A673 (cell line): Measurements from ENCODE around the gene DDX39B. TPM values are rescaled to one million over a fixed set of nuclear protein-coding genes. Genes with fewer than 3 reads are reported as not detected.

Source experiments
- BruUV-seq: library from RNA; stranded (reverse); fragments of 400-500 nt; replicated peaks from 2 replicates; lab custom pipeline; 2021; lab: Mats Ljungman, UMichigan
- CTCF ChIA-PET: fragments of 300-600 bp; sonication (Branson Sonifier 250); formaldehyde crosslinking; loops from one replicate; lab custom pipeline; 2022; ENCODE audit warnings: antibody characterized with exemption; lab: Charles Lee
- POLR2A ChIA-PET: fragments of 300-600 bp; sonication (Branson Sonifier 250); formaldehyde crosslinking; loops from one replicate; lab custom pipeline; 2022; ENCODE audit warnings: antibody characterized with exemption; ENCODE audit not compliant: low non-redundant PET; lab: Charles Lee
- DNase-seq: peaks from one replicate; pipeline ENCODE4 v3.0.0-alpha.2; 2015; ENCODE audit warnings: low spot score
- H3K27ac ChIP-seq: fragments of 200-600 bp; sonication (generic); 2 replicates; pipeline ENCODE4 v1.5.1; 2016; ENCODE audit warnings: mixed run types, low read depth, mild to moderate bottlenecking, mixed read lengths, antibody characterized with exemption, low read length; ENCODE audit not compliant: poor library complexity, severe bottlenecking
- H3K27me3 ChIP-seq: fragments of 200-600 bp; sonication (generic); replicated peaks from 2 replicates; pipeline ENCODE4 v1.6.1; 2017; ENCODE audit warnings: mixed run types, low read depth, mild to moderate bottlenecking, mixed read lengths, antibody characterized with exemption, low read length; ENCODE audit not compliant: insufficient read depth, poor library complexity
- H3K36me3 ChIP-seq: fragments of 200-600 bp; sonication (generic); 2 replicates; pipeline ENCODE4 v1.6.1; 2016; ENCODE audit warnings: mixed run types, mild to moderate bottlenecking, mixed read lengths, antibody characterized with exemption, low read length; ENCODE audit not compliant: insufficient read depth, poor library complexity, severe bottlenecking
- H3K4me1 ChIP-seq: fragments of 200-600 bp; sonication (generic); 2 replicates; pipeline ENCODE4 v1.6.1; 2017; ENCODE audit warnings: mixed run types, mild to moderate bottlenecking, mixed read lengths, antibody characterized with exemption, low read length; ENCODE audit not compliant: insufficient read depth, poor library complexity, severe bottlenecking
- H3K4me3 ChIP-seq: fragments of 200-600 bp; sonication (generic); 2 replicates; pipeline ENCODE4 v1.5.1; 2016; ENCODE audit warnings: low read depth, mixed run types, mild to moderate bottlenecking, mixed read lengths, low read length; ENCODE audit not compliant: poor library complexity, severe bottlenecking
- H3K9me3 ChIP-seq: fragments of 200-600 bp; sonication (generic); 2 replicates; pipeline ENCODE4 v1.6.1; 2016; ENCODE audit warnings: mixed run types, low read depth, mild to moderate bottlenecking, mixed read lengths, antibody characterized with exemption, low read length; ENCODE audit not compliant: poor library complexity, severe bottlenecking
- EZH2 ChIP-seq: fragments of 200-600 bp; sonication (generic); IDR thresholded peaks from 2 replicates; pipeline ENCODE4 v1.6.1; 2017; ENCODE audit warnings: borderline replicate concordance, low read depth, mild to moderate bottlenecking, mixed read lengths, antibody characterized with exemption, low read length; ENCODE audit not compliant: poor library complexity, severe bottlenecking
- intact Hi-C: fragments of 100-400 bp; cut with micrococcal nuclease; formaldehyde crosslinking; loops from one replicate; pipeline ENCODE4 v1.10.0; 2022; ENCODE audit not compliant: unreplicated experiment
- total RNA-seq: library from RNA; stranded (reverse); gene quantifications from 2 replicates; pipeline ENCODE4 v1.2.3, GENCODE V29; 2021
- TF ChIP-seq, protein P1 (sequence below): fragments of 300-800, 200-600 bp; sonication (generic); conservative IDR thresholded peaks from 2 replicates; pipeline ENCODE4 v1.5.1; 2017; ENCODE audit warnings: low read depth, mild to moderate bottlenecking, antibody characterized with exemption, low read length, moderate library complexity, mixed read lengths

DDX39B gene
- total RNA-seq, 1 experiment from 2014 or later, result 558 TPM

DNA sequence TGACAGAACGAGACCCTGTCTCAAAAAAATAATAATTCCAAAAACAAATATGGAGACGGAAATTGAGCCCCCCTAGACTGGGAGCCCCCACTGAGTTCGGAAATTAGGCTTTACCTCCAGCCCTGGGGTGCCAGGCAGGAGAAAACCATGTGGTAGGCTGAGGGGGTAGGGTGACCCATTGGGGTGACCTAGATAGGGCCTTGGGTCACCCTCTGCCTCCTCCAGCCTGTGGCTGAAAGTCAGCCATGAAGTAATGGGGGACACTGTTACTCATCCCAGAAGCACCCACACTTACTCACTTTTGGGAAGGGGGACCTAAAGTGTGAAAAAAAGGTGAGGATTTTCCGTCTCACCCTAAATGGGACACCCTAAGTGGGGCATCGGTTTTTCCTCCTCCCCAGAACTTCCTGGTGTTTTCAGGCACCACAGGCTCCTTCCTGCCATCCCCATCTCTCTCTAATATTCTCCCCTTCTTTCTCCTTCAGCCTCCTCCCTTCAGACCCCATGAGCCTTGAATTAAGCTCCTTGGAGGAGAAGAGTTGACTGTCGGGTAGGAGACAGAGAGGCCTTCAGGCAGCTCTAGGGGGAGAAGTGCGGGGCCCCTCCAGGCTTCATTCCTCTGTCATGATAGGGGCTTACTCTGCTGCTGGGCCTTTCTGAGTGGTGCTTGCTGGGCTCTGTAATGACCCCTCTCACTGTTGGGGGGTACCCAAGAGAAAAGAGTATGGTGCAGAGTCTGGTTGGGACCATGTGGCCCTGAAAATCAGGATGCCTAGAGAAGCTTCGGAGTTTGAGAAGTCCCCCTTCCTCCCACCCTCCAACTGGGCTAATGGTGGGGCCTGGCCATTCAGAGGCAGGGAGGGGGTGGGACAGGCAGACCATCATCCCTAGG, 38.0 kb upstream of the DDX39B start:
- ChIA-PET POLR2A (no interaction called here), CTCF (interaction anchor here (1.1 to 2.6 kb wide), 3 partner anchors 16 to 84 kb away, joined by 3 to 23 read pairs (median 9); no protein-coding TSS in a partner anchor)
- Histone ChIP-seq H3K27me3 (no peaks in the 10 kb centered on the region), H3K27ac (no peak overlapping the region), H3K9me3 (no peaks in the 10 kb centered on the region), H3K4me3 (no peak overlapping the region), H3K4me1 (peaks cover 5% of the 10 kb centered on the region), H3K36me3 (no peaks in the 10 kb centered on the region)
- TF ChIP-seq, protein P1, sequence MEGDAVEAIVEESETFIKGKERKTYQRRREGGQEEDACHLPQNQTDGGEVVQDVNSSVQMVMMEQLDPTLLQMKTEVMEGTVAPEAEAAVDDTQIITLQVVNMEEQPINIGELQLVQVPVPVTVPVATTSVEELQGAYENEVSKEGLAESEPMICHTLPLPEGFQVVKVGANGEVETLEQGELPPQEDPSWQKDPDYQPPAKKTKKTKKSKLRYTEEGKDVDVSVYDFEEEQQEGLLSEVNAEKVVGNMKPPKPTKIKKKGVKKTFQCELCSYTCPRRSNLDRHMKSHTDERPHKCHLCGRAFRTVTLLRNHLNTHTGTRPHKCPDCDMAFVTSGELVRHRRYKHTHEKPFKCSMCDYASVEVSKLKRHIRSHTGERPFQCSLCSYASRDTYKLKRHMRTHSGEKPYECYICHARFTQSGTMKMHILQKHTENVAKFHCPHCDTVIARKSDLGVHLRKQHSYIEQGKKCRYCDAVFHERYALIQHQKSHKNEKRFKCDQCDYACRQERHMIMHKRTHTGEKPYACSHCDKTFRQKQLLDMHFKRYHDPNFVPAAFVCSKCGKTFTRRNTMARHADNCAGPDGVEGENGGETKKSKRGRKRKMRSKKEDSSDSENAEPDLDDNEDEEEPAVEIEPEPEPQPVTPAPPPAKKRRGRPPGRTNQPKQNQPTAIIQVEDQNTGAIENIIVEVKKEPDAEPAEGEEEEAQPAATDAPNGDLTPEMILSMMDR, result no peak
- no peak for TF ChIP-seq EZH2
- no peak for DNase-seq
- BruUV-seq, result no TSS peak
- intact Hi-C loops, result no loop called here

DNA sequence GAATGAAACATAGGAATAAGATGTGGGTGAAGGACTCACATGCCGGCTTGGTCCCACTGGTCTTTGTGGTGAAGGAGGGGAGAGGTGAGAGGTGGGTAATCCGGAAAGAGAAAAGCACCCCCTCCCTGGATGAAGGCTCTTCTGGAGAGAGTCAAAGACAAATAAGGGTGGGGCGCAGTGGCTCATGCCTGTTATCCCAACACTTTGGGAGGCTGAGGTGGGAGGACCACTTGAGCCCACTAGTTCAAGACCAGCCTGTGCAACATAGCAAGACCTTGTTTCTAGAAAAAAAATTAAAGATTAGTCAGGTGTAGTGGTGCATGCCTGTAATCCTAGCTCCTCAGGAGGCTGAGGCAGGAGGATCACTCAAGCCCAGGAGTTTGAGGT, 37.3 kb upstream of the DDX39B start:
- no peak overlapping the region for H3K4me3 ChIP-seq
- no peaks in the 10 kb centered on the region for H3K36me3 ChIP-seq
- no peaks in the 10 kb centered on the region for H3K9me3 ChIP-seq
- DNase-seq, result no peak
- no TSS peak for BruUV-seq
- intact Hi-C loops, result no loop called here
- no peaks in the 10 kb centered on the region for H3K27me3 ChIP-seq
- no peak overlapping the region for H3K27ac ChIP-seq
- ChIA-PET CTCF (no interaction called here), POLR2A (no interaction called here)
- H3K4me1 ChIP-seq, result peaks cover 5% of the 10 kb centered on the region
- TF ChIP-seq EZH2, result no peak
- TF ChIP-seq, protein P1, result no peak

- no peak for DNase-seq
- POLR2A ChIA-PET, result interaction anchor here (0.6 kb wide), 1 partner anchor 21 kb away, joined by 8 read pairs; no protein-coding TSS in a partner anchor
- intact Hi-C loops, result no loop called here
- no peaks in the 10 kb centered on the region for H3K27me3 ChIP-seq
- peaks cover 5% of the 10 kb centered on the region for H3K4me1 ChIP-seq
- no peak for TF ChIP-seq EZH2
- TF ChIP-seq, protein P1, result no peak
- no peaks in the 10 kb centered on the region for H3K36me3 ChIP-seq
- no TSS peak for BruUV-seq
- H3K27ac ChIP-seq, result no peak overlapping the region
- CTCF ChIA-PET, result no interaction called here
- no peaks in the 10 kb centered on the region for H3K9me3 ChIP-seq
- H3K4me3 ChIP-seq, result no peak overlapping the region
These were observed 36.6 kb upstream of the DDX39B start for GRCh38 chr6:31578184-31579118.
